PC-3 (cell line): ENCODE results near the gene CDK5RAP3. TPM values are rescaled to one million over a fixed set of nuclear protein-coding genes. Genes with fewer than 3 reads are reported as not detected.

ENCODE experiments used
- ATAC-seq: fragments of 200-7000 bp; cut with Tn5 transposase; 2 replicates; pipeline ENCODE4 v1.9.1; 2020; ENCODE audit warnings: mild to moderate bottlenecking, moderate library complexity
- BruUV-seq: library from RNA; stranded (reverse); fragments of 400-500 nt; replicated peaks from 2 replicates; lab custom pipeline; 2021; lab: Mats Ljungman, UMichigan
- CTCF ChIA-PET: fragments of 300-600 bp; sonication (Branson Sonifier 250); formaldehyde crosslinking; loops from one replicate; lab custom pipeline; 2022; ENCODE audit warnings: antibody characterized with exemption; lab: Charles Lee
- POLR2A ChIA-PET: fragments of 300-600 bp; sonication (Branson Sonifier 250); formaldehyde crosslinking; loops from one replicate; lab custom pipeline; 2022; ENCODE audit warnings: antibody characterized with exemption; ENCODE audit not compliant: unreplicated experiment; lab: Charles Lee
- DNase-seq: peaks from one replicate; pipeline ENCODE4 v3.0.0-alpha.2; 2015
- H2AFZ ChIP-seq: fragments of 300-600 bp; sonication (generic); 2 replicates; pipeline ENCODE4 v1.6.0; 2016; ENCODE audit warnings: antibody characterized with exemption, low read length
- H3F3A ChIP-seq: fragments of 300-600 bp; sonication (generic); one replicate; pipeline ENCODE4 v1.6.0; 2017; ENCODE audit warnings: antibody characterized with exemption, low read length, control low read depth, mild to moderate bottlenecking; ENCODE audit not compliant: unreplicated experiment
- H3K27ac ChIP-seq: fragments of 300-600 bp; sonication (generic); 2 replicates; pipeline ENCODE4 v1.5.1; 2016; ENCODE audit warnings: mild to moderate bottlenecking, low read length
- H3K27me3 ChIP-seq: fragments of 300-600 bp; sonication (generic); 2 replicates; pipeline ENCODE4 v1.6.1; 2016; ENCODE audit warnings: low read length, mixed read lengths
- H3K36me3 ChIP-seq: fragments of 300-600 bp; sonication (generic); 2 replicates; pipeline ENCODE4 v1.6.1; 2016; ENCODE audit warnings: low read depth, mixed run types, low read length, mixed read lengths
- H3K4me1 ChIP-seq: fragments of 300-600 bp; sonication (generic); 2 replicates; pipeline ENCODE4 v1.5.1; 2016; ENCODE audit warnings: low read length; ENCODE audit not compliant: insufficient read depth
- H3K4me2 ChIP-seq: fragments of 300-600 bp; sonication (generic); 2 replicates; pipeline ENCODE4 v1.6.0; 2016; ENCODE audit warnings: low read length
- H3K4me3 ChIP-seq: fragments of 300-600 bp; sonication (generic); 2 replicates; pipeline ENCODE4 v1.5.1; 2016; ENCODE audit warnings: mild to moderate bottlenecking, low read length, mixed read lengths
- H3K79me2 ChIP-seq: fragments of 300-600 bp; sonication (generic); 2 replicates; pipeline ENCODE4 v1.6.1; 2017; ENCODE audit warnings: low read length, mixed read lengths
- H3K9ac ChIP-seq: fragments of 300-600 bp; sonication (generic); 2 replicates; pipeline ENCODE4 v1.6.0; 2016; ENCODE audit warnings: mild to moderate bottlenecking, low read length
- H3K9me2 ChIP-seq: fragments of 300-600 bp; sonication (generic); replicated peaks from 2 replicates; pipeline ENCODE4 v1.6.1; 2016; ENCODE audit warnings: mixed run types, low read length, mixed read lengths
- H3K9me3 ChIP-seq: fragments of 300-600 bp; sonication (generic); 2 replicates; pipeline ENCODE4 v1.6.1; 2016; ENCODE audit warnings: low read length, mixed read lengths
- H4K20me1 ChIP-seq: fragments of 300-600 bp; sonication (generic); 2 replicates; pipeline ENCODE4 v1.6.1; 2016; ENCODE audit warnings: low read length, mixed read lengths
- EZH2 ChIP-seq: fragments of 300-600 bp; sonication (generic); IDR thresholded peaks from one replicate; pipeline ENCODE4 v1.6.1; 2017; ENCODE audit warnings: antibody characterized with exemption, mild to moderate bottlenecking, low read length; ENCODE audit not compliant: unreplicated experiment
- EZH2phosphoT487 ChIP-seq: fragments of 300-600 bp; sonication (generic); IDR thresholded peaks from 2 replicates; pipeline ENCODE4 v1.6.1; 2018; ENCODE audit warnings: mild to moderate bottlenecking, antibody characterized with exemption, low read length, borderline replicate concordance
- intact Hi-C: fragments of 100-400 bp; cut with micrococcal nuclease; formaldehyde crosslinking; loops from 2 replicates; pipeline ENCODE4 v1.9.0; 2023
- total RNA-seq: library from RNA; depleted of rRNA; stranded (reverse); fragments of >200 nt; gene quantifications from 2 replicates; pipeline ENCODE4 v1.2.3, GENCODE V29; 2014
- TF ChIP-seq, protein P1 (sequence below): fragments of 300-600 bp; sonication (generic); conservative IDR thresholded peaks from 2 replicates; pipeline ENCODE4 v1.5.1; 2017; ENCODE audit warnings: antibody characterized with exemption, low read depth, mild to moderate bottlenecking, low read length

The CDK5RAP3 gene
- total RNA-seq, 1 experiment from 2014 or later, result 193 TPM

DNA sequence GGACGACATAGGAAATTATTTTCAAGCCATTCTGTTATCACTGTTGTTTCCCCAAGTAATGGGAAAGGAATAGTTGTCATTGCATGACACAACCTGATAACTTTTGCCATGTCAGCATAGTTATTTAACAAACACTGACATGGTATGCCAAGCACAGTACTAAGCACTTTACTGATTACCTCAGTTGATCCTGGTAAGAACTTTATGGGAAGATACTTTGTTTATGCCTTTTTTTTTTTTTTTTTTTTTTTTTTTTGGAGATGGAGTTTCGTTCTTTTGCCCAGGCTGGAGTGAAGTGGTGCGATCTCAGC is 45.3 kb upstream of the CDK5RAP3 start:
- peaks cover 6% of the 10 kb centered on the region; the same call in 1 of the 2 replicates for H3K36me3 ChIP-seq
- ChIA-PET POLR2A (no interaction called here), CTCF (no interaction called here)
- H3K27me3 ChIP-seq, result no peaks in the 10 kb centered on the region
- H3K4me1 ChIP-seq, result no peaks in the 10 kb centered on the region
- H3K9me3 ChIP-seq, result no peaks in the 10 kb centered on the region
- TF ChIP-seq EZH2, result no peak
- no peak for TF ChIP-seq EZH2phosphoT487
- TF ChIP-seq, protein P1, sequence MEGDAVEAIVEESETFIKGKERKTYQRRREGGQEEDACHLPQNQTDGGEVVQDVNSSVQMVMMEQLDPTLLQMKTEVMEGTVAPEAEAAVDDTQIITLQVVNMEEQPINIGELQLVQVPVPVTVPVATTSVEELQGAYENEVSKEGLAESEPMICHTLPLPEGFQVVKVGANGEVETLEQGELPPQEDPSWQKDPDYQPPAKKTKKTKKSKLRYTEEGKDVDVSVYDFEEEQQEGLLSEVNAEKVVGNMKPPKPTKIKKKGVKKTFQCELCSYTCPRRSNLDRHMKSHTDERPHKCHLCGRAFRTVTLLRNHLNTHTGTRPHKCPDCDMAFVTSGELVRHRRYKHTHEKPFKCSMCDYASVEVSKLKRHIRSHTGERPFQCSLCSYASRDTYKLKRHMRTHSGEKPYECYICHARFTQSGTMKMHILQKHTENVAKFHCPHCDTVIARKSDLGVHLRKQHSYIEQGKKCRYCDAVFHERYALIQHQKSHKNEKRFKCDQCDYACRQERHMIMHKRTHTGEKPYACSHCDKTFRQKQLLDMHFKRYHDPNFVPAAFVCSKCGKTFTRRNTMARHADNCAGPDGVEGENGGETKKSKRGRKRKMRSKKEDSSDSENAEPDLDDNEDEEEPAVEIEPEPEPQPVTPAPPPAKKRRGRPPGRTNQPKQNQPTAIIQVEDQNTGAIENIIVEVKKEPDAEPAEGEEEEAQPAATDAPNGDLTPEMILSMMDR, result no peak
- intact Hi-C loops, result no loop called here
- no peak overlapping the region for H3K27ac ChIP-seq
- ATAC-seq (no peak), DNase-seq (no peak)
- H3F3A ChIP-seq, result no peaks in the 10 kb centered on the region
- H3K9me2 ChIP-seq, result no peaks in the 10 kb centered on the region
- no peaks in the 10 kb centered on the region for H4K20me1 ChIP-seq
- H3K4me3 ChIP-seq, result no peak overlapping the region
- H2AFZ ChIP-seq, result no peak overlapping the region
- H3K79me2 ChIP-seq, result no peaks in the 10 kb centered on the region
- no TSS peak for BruUV-seq
- H3K9ac ChIP-seq, result no peak overlapping the region
- H3K4me2 ChIP-seq, result no peak overlapping the region

DNA sequence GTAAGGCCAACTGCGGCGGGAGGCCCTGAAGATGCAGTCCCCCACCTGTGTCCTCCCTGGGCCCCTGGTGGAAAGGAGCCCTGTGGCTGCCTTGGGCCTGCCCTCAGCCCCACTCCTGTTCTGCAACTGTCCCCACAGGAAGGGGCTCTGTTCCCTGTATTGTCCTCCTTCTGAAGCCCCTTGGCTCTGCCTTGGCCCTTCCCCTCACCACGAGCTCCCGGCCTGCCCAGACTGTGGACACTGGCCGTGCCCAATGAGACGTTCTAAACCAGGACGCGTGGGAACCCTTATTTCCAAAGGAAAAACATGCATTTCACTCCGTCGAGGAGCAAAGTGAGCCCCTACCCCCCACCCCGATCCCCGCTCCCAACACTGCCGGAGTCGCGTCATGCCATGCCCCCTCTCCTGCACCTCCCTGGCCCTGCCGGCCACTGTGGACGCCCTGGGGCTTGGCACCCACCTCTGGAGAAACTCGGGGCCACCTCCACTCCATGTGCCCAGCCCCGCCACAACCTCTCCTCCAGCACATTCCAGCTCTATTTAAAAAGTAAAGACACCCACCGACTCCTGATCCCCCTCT is 43.0 kb upstream of the CDK5RAP3 start:
- DNase-seq (no peak), ATAC-seq (no peak)
- H3K9me2 ChIP-seq, result no peaks in the 10 kb centered on the region
- no peak overlapping the region for H3K27ac ChIP-seq
- no peak overlapping the region for H3K9ac ChIP-seq
- intact Hi-C loops, result no loop called here
- ChIA-PET CTCF (interaction anchor here (0.6 kb wide), 1 partner anchor 32 kb away, joined by 5 read pairs; no protein-coding TSS in a partner anchor), POLR2A (no interaction called here)
- no peaks in the 10 kb centered on the region for H3F3A ChIP-seq
- no peaks in the 10 kb centered on the region for H3K4me1 ChIP-seq
- no peaks in the 10 kb centered on the region for H3K9me3 ChIP-seq
- TF ChIP-seq, protein P1, result no peak
- no peak for TF ChIP-seq EZH2phosphoT487
- no peak for TF ChIP-seq EZH2
- H3K4me2 ChIP-seq, result no peak overlapping the region
- H3K4me3 ChIP-seq, result no peak overlapping the region
- no TSS peak for BruUV-seq
- H4K20me1 ChIP-seq, result no peaks in the 10 kb centered on the region
- no peaks in the 10 kb centered on the region for H3K27me3 ChIP-seq
- H3K79me2 ChIP-seq, result no peaks in the 10 kb centered on the region
- H2AFZ ChIP-seq, result no peak overlapping the region
- H3K36me3 ChIP-seq, result peaks cover 6% of the 10 kb centered on the region; the same call in 1 of the 2 replicates

DNA sequence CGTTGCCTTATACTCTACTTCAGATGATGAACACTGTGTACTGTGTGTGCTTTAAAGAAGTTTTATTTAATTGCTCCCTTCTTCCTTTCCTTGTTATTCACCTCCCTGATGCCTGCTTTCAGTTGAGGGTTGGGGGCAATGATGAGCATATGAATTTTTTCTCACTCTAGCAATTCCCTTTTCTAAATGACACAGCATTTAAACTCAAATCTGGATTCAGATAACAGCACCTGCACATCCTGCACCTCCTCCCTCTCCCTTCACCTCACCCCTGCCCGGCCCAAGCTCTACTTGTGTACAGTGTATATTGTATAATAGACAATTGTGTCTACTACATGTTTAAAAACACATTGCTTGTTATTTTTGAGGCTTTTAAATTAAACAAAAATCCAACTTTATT is 42.5 kb upstream of the CDK5RAP3 start:
- CTCF ChIA-PET, result interaction anchor here (0.6 kb wide), 1 partner anchor 33 kb away, joined by 5 read pairs; no protein-coding TSS in a partner anchor
- DNase-seq, result no peak
- ATAC-seq, result peak; percentile 41; the same call in 1 of the 2 replicates
- H3K4me1 ChIP-seq, result no peaks in the 10 kb centered on the region
- TF ChIP-seq EZH2phosphoT487 (no peak), EZH2 (no peak)
- TF ChIP-seq, protein P1, result no peak
- H3K27me3 ChIP-seq, result no peaks in the 10 kb centered on the region
- H2AFZ ChIP-seq, result no peak overlapping the region
- POLR2A ChIA-PET, result no interaction called here
- no peak overlapping the region for H3K9ac ChIP-seq
- H3K4me3 ChIP-seq, result no peak overlapping the region
- H3K4me2 ChIP-seq, result no peak overlapping the region
- no peak overlapping the region for H3K27ac ChIP-seq
- intact Hi-C loops, result no loop called here
- BruUV-seq, result TSS peak; percentile 55
- H3K9me3 ChIP-seq, result no peaks in the 10 kb centered on the region
- peaks cover 6% of the 10 kb centered on the region; the same call in 1 of the 2 replicates for H3K36me3 ChIP-seq
- H3K9me2 ChIP-seq, result no peaks in the 10 kb centered on the region
- no peaks in the 10 kb centered on the region for H4K20me1 ChIP-seq
- H3K79me2 ChIP-seq, result no peaks in the 10 kb centered on the region
- no peaks in the 10 kb centered on the region for H3F3A ChIP-seq
